Non-pigmented ciliary epithelial cell (primary cell): ENCODE measurements around the gene PRELP.

Experiments used
- DNase-seq: peaks from one replicate; pipeline ENCODE4 v3.0.0-alpha.2; 2010; ENCODE audit warnings: low read depth

Gene PRELP

GRCh38 chr1:203478986-203479385, 3.4 kb downstream of the PRELP start:
- no peak for DNase-seq

GRCh38 chr1:203479646-203480045, 4.0 kb downstream of the PRELP start:
- no peak for DNase-seq

- no peak for DNase-seq
These were observed 4.5 kb downstream of the PRELP start for GRCh38 chr1:203480084-203480483.

- no peak for DNase-seq
These were observed 5.0 kb downstream of the PRELP start for GRCh38 chr1:203480525-203481084.

- no peak for DNase-seq
These were observed 5.6 kb downstream of the PRELP start for GRCh38 chr1:203481196-203481595.

GRCh38 chr1:203486618-203487370, 11.2 kb downstream of the PRELP start:
- no peak for DNase-seq

GRCh38 chr1:203488539-203488938, 12.9 kb downstream of the PRELP start:
- DNase-seq, result no peak

- no peak for DNase-seq
These were observed 15.0 kb downstream of the PRELP start for GRCh38 chr1:203490607-203491006.

GRCh38 chr1:203491664-203492063, 16.1 kb downstream of the PRELP start:
- no peak for DNase-seq

- DNase-seq, result no peak
These were observed 16.6 kb downstream of the PRELP start for GRCh38 chr1:203492082-203492747.

- DNase-seq, result no peak
These were observed 17.1 kb downstream of the PRELP start for GRCh38 chr1:203492748-203493130.

- no peak for DNase-seq
These were observed 18.3 kb downstream of the PRELP start, which contains the start of gene OPTC for GRCh38 chr1:203493901-203494300. TSS of gene OPTC (plus strand) at chr1:203494153. CDS start at chr1:203496006, 1,853 bp downstream.

- DNase-seq, result no peak
These were observed 20.2 kb downstream of the PRELP start for GRCh38 chr1:203495845-203496244.

- DNase-seq, result no peak
These were observed 21.7 kb downstream of the PRELP start for GRCh38 chr1:203497269-203497777.

GRCh38 chr1:203499643-203500278, 24.2 kb downstream of the PRELP start:
- DNase-seq, result no peak

GRCh38 chr1:203500279-203500678, 24.7 kb downstream of the PRELP start:
- DNase-seq, result no peak

- DNase-seq, result no peak
These were observed 28.2 kb downstream of the PRELP start for GRCh38 chr1:203503836-203504235.

GRCh38 chr1:203504400-203505250, 29.0 kb downstream of the PRELP start:
- no peak for DNase-seq

- no peak for DNase-seq
These were observed 30.1 kb downstream of the PRELP start for GRCh38 chr1:203505526-203506204.

- no peak for DNase-seq
These were observed 31.4 kb downstream of the PRELP start for GRCh38 chr1:203506858-203507626.
